ENCODE measurements around the gene B4GALT2.

The B4GALT2 gene

GRCh38 chr1:43946236-43947060 lies 32.6 kb upstream of the B4GALT2 start, which contains the start of gene IPO13:
IPO13 (plus strand) TSS chr1:43946950; CDS start chr1:43947601, 651 bp downstream.
- peak; percentile 98 for DNase-seq (ENCODE audit: low spot score)

- DNase-seq (ENCODE audit: low spot score) = no peak
Measured at GRCh38 chr1:43947061-43947873, 31.7 kb upstream of the B4GALT2 start.

DNA sequence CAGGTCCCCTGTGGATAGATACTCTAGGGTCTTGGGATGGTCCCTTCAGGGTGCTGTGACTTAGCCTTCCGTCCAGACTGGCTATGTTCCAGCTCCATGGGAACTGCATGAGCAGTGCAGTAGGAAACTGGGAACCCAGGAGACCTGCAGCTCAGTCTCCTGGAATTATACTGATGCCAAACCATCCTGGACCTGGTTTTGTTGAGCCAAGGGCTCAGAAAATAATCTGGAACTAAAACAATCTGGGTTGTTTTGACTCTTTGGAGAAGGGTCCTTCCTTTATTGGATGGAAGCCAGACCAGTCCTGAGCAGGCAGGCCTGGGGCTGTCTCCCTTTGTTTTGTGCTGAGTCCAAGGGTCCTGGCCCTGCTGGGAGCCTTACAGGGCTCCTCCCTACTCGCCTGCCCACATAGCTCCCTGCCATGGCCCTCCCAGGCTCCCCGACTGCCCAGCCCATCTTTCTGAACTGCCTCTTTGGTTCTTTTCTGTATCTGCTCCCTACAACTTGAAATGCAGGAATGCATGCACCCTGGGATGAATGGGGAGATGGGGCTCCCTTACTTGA lies 31.1 kb upstream of the B4GALT2 start:
- no peak for DNase-seq (ENCODE audit: low spot score)

DNA sequence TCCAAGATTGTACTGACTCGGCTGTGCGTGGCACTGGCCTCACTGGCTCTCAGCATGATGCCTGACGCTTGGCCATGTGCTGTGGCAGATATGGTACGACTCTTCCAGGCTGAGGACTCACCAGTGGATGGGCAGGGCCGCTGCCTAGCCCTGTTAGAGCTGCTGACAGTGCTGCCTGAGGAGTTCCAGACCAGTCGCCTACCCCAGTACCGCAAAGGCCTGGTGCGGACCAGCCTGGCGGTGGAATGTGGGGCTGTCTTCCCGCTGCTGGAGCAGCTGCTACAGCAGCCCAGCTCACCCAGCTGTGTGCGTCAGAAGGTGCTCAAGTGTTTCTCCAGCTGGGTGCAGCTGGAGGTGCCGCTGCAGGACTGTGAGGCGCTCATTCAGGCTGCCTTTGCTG lies 29.3 kb upstream of the B4GALT2 start:
- DNase-seq (ENCODE audit: low spot score) = no peak

GRCh38 chr1:43951021-43951985 lies 27.7 kb upstream of the B4GALT2 start:
- DNase-seq (ENCODE audit: low spot score) = no peak

GRCh38 chr1:43952731-43953346 lies 26.2 kb upstream of the B4GALT2 start:
- no peak for DNase-seq (ENCODE audit: low spot score)

GRCh38 chr1:43953361-43953760 lies 25.6 kb upstream of the B4GALT2 start:
- no peak for DNase-seq (ENCODE audit: low spot score)

GRCh38 chr1:43954036-43954435 lies 25.0 kb upstream of the B4GALT2 start:
- DNase-seq (ENCODE audit: low spot score) = no peak

GRCh38 chr1:43956234-43956633 lies 22.8 kb upstream of the B4GALT2 start:
- no peak for DNase-seq (ENCODE audit: low spot score)

- no peak for DNase-seq (ENCODE audit: low spot score)
Measured at GRCh38 chr1:43957407-43958040, 21.5 kb upstream of the B4GALT2 start.

DNA sequence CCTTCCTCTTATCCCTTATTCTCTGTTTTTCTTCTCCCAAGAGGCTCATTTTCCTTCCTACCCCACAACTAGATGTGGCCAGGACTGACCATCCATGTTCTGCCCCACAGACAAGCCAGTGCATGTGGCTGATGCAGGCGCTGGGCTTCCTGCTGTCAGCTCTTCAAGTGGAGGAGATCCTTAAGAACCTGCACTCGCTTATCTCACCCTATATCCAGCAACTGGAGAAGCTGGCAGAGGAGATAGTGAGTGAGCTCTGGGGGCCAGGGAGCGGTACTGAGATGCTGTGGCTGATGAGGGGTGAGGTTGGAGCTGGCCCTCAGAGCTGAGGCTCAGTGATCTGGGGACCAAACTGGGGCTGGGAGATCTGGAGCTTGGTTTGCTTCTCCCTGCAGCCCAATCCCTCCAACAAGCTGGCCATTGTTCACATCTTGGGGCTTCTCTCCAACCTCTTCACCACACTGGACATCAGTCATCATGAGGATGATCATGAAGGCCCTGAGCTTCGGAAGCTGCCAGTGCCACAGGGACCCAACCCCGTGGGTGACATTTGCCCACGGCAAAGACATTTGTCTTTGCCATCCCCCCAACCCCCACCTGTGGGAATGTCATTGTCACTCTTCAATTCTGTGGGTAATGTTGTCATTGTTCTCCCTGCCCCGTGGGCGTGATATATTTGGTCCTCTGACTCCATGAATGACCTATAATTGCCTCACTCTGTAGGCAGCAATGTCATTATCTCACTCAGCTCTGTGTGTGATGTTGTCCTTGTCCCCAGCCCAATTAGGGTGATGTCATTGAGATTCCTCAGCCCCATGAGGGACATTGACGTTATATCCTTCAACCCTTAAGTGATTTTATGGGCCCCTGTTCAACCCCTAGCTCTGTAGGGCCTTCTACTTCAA lies 20.4 kb upstream of the B4GALT2 start:
- DNase-seq (ENCODE audit: low spot score) = no peak

GRCh38 chr1:43960798-43961197 lies 18.2 kb upstream of the B4GALT2 start:
- DNase-seq (ENCODE audit: low spot score) = no peak

GRCh38 chr1:43961692-43962091 lies 17.3 kb upstream of the B4GALT2 start:
- no peak for DNase-seq (ENCODE audit: low spot score)

DNA sequence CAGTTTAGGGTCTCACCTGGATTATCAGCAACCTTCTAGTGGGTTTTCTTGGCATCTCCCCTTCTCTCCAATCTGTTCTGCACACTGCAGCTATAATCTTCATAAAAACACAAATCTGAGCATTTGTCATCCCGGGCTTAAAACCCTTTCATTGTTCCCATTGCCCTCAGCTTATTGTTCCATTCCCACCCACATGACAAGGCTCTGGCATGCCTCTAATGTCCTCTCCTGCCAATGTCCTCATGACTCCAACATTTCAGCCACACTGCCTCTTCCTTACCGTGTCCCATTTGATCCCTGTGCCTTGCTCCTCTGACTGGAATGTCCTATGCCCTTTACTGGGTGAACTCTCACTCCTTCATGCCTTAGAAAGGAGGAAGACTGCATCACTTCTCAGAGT lies 16.7 kb upstream of the B4GALT2 start:
- DNase-seq (ENCODE audit: low spot score) = no peak

DNA sequence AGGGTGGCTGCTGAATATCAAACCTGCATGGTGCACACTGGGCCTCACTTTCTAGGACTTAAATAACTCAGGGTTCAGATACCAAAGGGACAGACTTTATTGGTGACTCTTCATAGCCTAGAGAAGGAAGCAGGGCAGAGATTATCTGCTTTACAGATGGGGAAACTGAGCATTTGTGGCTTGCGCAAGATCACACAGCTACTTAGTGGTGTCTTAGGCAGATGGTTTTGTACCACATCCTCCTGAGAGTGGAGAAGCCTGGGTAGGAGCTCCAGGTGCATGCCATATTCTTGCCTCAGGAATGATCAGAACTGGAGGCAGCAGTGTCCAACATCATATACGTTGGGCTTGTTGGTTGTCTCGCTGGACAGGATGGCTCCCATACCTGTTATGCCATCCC lies 16.0 kb upstream of the B4GALT2 start:
- DNase-seq (ENCODE audit: low spot score) = no peak

DNA sequence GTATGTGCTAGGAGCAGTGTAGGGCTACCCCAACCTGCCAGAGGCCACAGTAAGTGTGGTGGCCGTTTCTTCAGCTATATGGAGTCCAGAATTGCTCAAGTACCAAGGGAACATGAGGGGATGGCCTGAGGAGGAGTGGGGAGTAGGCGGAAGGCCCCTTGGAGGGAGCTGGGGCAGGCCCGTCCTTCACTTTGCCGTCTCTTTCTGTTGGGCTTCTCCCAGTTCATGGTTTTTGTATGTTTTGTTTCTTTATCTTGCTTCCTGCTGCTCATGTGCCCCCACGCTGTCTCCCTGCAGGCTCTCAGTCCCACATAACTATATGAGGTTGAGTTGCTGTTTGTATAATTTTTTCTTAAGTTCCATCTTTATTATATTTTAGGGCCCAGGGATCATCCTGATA lies 15.1 kb upstream of the B4GALT2 start:
- no peak for DNase-seq (ENCODE audit: low spot score)

- no peak for DNase-seq (ENCODE audit: low spot score)
Measured at GRCh38 chr1:43965316-43965715, 13.7 kb upstream of the B4GALT2 start.

DNA sequence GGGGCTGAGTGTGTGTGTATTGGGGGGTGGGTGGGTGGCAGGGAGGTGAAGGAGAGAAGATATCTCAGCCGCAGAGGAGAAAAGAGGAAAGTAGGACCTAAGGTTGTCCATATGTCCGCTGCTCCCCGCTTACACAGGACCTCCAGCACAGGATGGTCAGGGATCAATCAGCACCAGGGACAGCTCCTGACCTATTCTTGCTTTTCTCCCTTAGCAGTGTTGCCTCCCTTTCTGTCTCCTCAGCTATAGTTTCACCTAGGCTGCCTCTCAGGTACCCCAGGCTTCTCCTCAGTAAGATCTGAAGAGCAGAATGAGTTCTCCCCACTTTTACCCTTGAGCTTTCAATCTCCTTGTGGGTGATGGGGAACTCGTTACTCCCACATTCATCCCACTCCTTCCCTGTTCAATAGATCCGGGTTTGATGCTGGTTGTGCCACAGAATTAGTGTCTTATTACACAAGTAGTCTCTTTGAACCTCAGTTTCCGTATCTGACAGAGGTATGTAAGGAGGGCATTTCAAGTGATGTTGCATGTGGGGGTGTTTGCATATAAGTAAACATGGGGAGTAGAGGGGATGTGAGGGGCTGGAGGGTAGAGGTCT lies 10.6 kb upstream of the B4GALT2 start:
- peak; percentile 39 for DNase-seq (ENCODE audit: low spot score)

DNA sequence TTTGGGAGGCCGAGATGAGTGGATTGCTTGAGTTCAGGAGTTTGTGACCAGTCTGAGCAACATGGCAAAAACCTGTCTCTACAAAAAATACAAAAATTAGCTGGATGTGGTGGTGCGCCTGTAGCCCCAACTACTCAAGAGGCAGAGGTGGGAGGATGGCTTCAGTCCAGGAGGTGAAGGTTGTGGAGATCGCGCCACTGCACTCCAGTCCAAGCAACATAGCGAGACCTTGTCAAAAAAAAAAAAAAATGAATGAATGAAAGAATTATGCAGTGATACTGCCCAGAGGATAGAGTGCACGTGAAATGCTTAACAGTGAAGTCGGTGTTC lies 9.6 kb upstream of the B4GALT2 start:
- no peak for DNase-seq (ENCODE audit: low spot score)

Data from hepatic stellate cell (primary cell).